HFFc6 (cell line): Measurements from ENCODE around the gene ZDHHC5. TPM values are rescaled to one million over a fixed set of nuclear protein-coding genes. Genes with fewer than 3 reads are reported as not detected.
A peak's percentile ranks its signal among the peaks of the same experiment; 100 is the strongest.

Experiments
- DNase-seq: peaks from one replicate; pipeline ENCODE4 v3.0.0-alpha.2; 2018
- H3K27ac Mint-ChIP-seq: 2 replicates; pipeline ENCODE4 v1.8.0; 2020; ENCODE audit warnings: mild to moderate bottlenecking, mixed read lengths
- H3K27me3 Mint-ChIP-seq: 2 replicates; pipeline ENCODE4 v1.8.0; 2021; ENCODE audit warnings: mild to moderate bottlenecking, moderate library complexity, mixed read lengths; ENCODE audit not compliant: insufficient read depth
- H3K36me3 Mint-ChIP-seq: 2 replicates; pipeline ENCODE4 v1.8.0; 2021; ENCODE audit warnings: low read depth, mixed read lengths
- H3K4me1 Mint-ChIP-seq: 2 replicates; pipeline ENCODE4 v1.8.0; 2020; ENCODE audit warnings: low read depth, mixed read lengths
- H3K4me3 Mint-ChIP-seq: 2 replicates; pipeline ENCODE4 v1.8.0; 2020; ENCODE audit warnings: mild to moderate bottlenecking, moderate library complexity, mixed read lengths
- H3K9me3 Mint-ChIP-seq: 2 replicates; pipeline ENCODE4 v1.8.0; 2020; ENCODE audit warnings: mild to moderate bottlenecking, mixed read lengths
- CTCF ChIP-seq: fragments of 200-600 bp; sonication (generic); IDR thresholded peaks from 2 replicates; pipeline ENCODE4 v1.5.0; 2021; ENCODE audit warnings: antibody characterized with exemption, mild to moderate bottlenecking
- total RNA-seq, 6 experiments: library from RNA; stranded (reverse); fragmentation: NEBNext Ultra II Directional; extraction: Animal tissue kit (Norgen Biotek cat#: 25700); gene quantifications; 2 replicates in 1 of 6; 3 replicates in 5 of 6; pipeline ENCODE4 v1.2.3, GENCODE V29; 2021

Gene ZDHHC5
- total RNA-seq, 6 experiments from 2014 or later = 67.5 to 82.1 (median 74.1) TPM

GRCh38 chr11:57652662-57653061, 15.3 kb upstream of the ZDHHC5 start:
- DNase-seq = no peak
- peaks cover 9% of the 10 kb centered on the region for H3K27me3 Mint-ChIP-seq
- no peak overlapping the region for H3K27ac Mint-ChIP-seq
- no peaks in the 10 kb centered on the region for H3K9me3 Mint-ChIP-seq
- H3K4me3 Mint-ChIP-seq = no peak overlapping the region; the same call in 1 of the 2 replicates
- peaks cover 43% of the 10 kb centered on the region for H3K4me1 Mint-ChIP-seq
- no peak for TF ChIP-seq CTCF
- no peaks in the 10 kb centered on the region for H3K36me3 Mint-ChIP-seq

- H3K27me3 Mint-ChIP-seq = peaks cover 5% of the 10 kb centered on the region
- no peaks in the 10 kb centered on the region for H3K36me3 Mint-ChIP-seq
- H3K9me3 Mint-ChIP-seq = no peaks in the 10 kb centered on the region
- no peak overlapping the region; the same call in 1 of the 2 replicates for H3K4me3 Mint-ChIP-seq
- peaks cover 40% of the 10 kb centered on the region for H3K4me1 Mint-ChIP-seq
- TF ChIP-seq CTCF = no peak
- no peak overlapping the region for H3K27ac Mint-ChIP-seq
- no peak for DNase-seq
Observed at GRCh38 chr11:57653163-57653562, 14.8 kb upstream of the ZDHHC5 start.

GRCh38 chr11:57656885-57657193, 11.1 kb upstream of the ZDHHC5 start:
- Mint-ChIP-seq H3K4me3 (peak overlapping the region; percentile 95), H3K9me3 (no peaks in the 10 kb centered on the region), H3K27ac (peak overlapping the region; percentile 74)

GRCh38 chr11:57657194-57658022, 10.5 kb upstream of the ZDHHC5 start, which contains the start of gene CLP1:
CLP1 (plus strand) TSS chr11:57657762; CDS start chr11:57659477, 1,715 bp downstream.
- Mint-ChIP-seq H3K27me3 (no peaks in the 10 kb centered on the region; the same call in 1 of the 2 replicates), H3K4me1 (peaks cover 16% of the 10 kb centered on the region), H3K36me3 (peaks cover 4% of the 10 kb centered on the region; the same call in 1 of the 2 replicates), H3K9me3 (no peaks in the 10 kb centered on the region), H3K27ac (peak within 1 kb of the TSS; percentile 74), H3K4me3 (peak within 1 kb of the TSS; percentile 95)
- peak; percentile 99 for DNase-seq
- TF ChIP-seq CTCF = no peak

More at GRCh38 chr11:57656885-57657193, 11.1 kb upstream of the ZDHHC5 start:
- Mint-ChIP-seq H3K27me3 (no peaks in the 10 kb centered on the region; the same call in 1 of the 2 replicates), H3K36me3 (peaks cover 4% of the 10 kb centered on the region; the same call in 1 of the 2 replicates), H3K4me1 (peaks cover 16% of the 10 kb centered on the region)
- DNase-seq = no peak
- TF ChIP-seq CTCF = no peak

- DNase-seq = no peak
- no peak for TF ChIP-seq CTCF
- Mint-ChIP-seq H3K27me3 (no peaks in the 10 kb centered on the region; the same call in 1 of the 2 replicates), H3K9me3 (no peaks in the 10 kb centered on the region), H3K27ac (peak overlapping the region; percentile 74), H3K36me3 (peaks cover 4% of the 10 kb centered on the region; the same call in 1 of the 2 replicates), H3K4me3 (peak overlapping the region; percentile 95), H3K4me1 (peaks cover 16% of the 10 kb centered on the region)
Observed at GRCh38 chr11:57658023-57658361, 9.9 kb upstream of the ZDHHC5 start.
